Mammary epithelial cell (primary cell): ENCODE results near the gene FERMT1.

ENCODE experiments used
- EZH2 ChIP-seq: IDR thresholded peaks from 2 replicates; pipeline ENCODE4 v1.6.1; 2012; ENCODE audit warnings: low read length, inconsistent platforms, borderline replicate concordance
- TF ChIP-seq, protein P1 (sequence below), 2 donors: IDR thresholded peaks in 1 of 2; conservative IDR thresholded peaks in 1 of 2; 2 replicates each; pipeline ENCODE4 v1.5.1; 2011 to 2012; ENCODE audit warnings: inconsistent platforms in 2 of 2, low read length in 2 of 2, mild to moderate bottlenecking in 2 of 2, control low read depth in 1 of 2, low read depth in 1 of 2; ENCODE audit not compliant: insufficient read depth in 1 of 2; ENCODE audit errors: extremely low read depth in 1 of 2

DNA sequence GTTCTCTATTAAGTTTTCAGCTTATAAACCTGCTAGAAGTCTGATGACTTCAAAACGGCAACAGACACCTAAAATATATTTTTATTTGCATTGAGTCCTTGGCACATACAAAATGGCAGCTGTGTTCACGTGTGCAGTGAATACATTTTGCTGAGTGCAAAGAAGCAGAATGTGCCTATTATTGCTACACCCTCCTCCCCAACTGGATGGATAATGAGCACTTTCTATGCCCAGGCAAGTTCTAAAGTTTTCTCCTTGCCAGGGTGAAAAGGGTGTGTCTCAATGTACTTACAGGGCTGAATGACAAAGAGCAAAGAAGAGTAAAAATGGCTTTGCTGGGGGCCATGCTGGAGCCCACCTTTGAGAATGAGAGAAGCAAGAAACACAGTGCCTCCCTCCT lies 4.0 kb upstream of the FERMT1 start:
- TF ChIP-seq, protein P1, sequence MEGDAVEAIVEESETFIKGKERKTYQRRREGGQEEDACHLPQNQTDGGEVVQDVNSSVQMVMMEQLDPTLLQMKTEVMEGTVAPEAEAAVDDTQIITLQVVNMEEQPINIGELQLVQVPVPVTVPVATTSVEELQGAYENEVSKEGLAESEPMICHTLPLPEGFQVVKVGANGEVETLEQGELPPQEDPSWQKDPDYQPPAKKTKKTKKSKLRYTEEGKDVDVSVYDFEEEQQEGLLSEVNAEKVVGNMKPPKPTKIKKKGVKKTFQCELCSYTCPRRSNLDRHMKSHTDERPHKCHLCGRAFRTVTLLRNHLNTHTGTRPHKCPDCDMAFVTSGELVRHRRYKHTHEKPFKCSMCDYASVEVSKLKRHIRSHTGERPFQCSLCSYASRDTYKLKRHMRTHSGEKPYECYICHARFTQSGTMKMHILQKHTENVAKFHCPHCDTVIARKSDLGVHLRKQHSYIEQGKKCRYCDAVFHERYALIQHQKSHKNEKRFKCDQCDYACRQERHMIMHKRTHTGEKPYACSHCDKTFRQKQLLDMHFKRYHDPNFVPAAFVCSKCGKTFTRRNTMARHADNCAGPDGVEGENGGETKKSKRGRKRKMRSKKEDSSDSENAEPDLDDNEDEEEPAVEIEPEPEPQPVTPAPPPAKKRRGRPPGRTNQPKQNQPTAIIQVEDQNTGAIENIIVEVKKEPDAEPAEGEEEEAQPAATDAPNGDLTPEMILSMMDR (conservative IDR thresholded peaks at IDR 0.05 in 1 of 2, IDR thresholded peaks at IDR 0.05 in 1 of 2; ENCODE audit: extremely low read depth in 1 of 2, insufficient read depth in 1 of 2, low read depth in 1 of 2, low read length in 2 of 2), result no peak
- TF ChIP-seq EZH2, result no peak
